Thoracic aorta (tissue), 2 donors: ENCODE results near the gene OCSTAMP. TPM values are rescaled to one million over a fixed set of nuclear protein-coding genes. Genes with fewer than 3 reads are reported as not detected.

Experiments
- ATAC-seq: fragments of 150-250 bp; one replicate; pipeline ENCODE4 v1.8.0; 2017; ENCODE audit warnings: low read depth; ENCODE audit not compliant: insufficient number of reproducible peaks, low FRiP score
- DNase-seq: peaks from one replicate; pipeline ENCODE4 v3.0.0-alpha.2; 2020; ENCODE audit warnings: low spot score
- H3K27ac ChIP-seq, 2 donors: fragments of 200-600 bp; sonication (generic); 1 replicate in 1 of 2; 2 replicates in 1 of 2; pipeline ENCODE4 v1.5.1; 2016; ENCODE audit warnings: mild to moderate bottlenecking in 2 of 2, moderate library complexity in 2 of 2
- H3K27me3 ChIP-seq: fragments of 200-600 bp; sonication (generic); replicated peaks from 2 replicates; pipeline ENCODE4 v1.6.0; 2016; ENCODE audit warnings: mild to moderate bottlenecking; ENCODE audit not compliant: insufficient read depth
- H3K36me3 ChIP-seq: fragments of 200-600 bp; sonication (generic); one replicate; pipeline ENCODE4 v1.5.1; 2016
- H3K4me1 ChIP-seq, 2 donors: fragments of 200-600 bp; sonication (generic); 1 replicate in 1 of 2; 2 replicates in 1 of 2; pipeline versions ENCODE4 v1.5.1 to v1.6.0; 2016; ENCODE audit warnings: low read depth in 2 of 2, mild to moderate bottlenecking in 1 of 2; ENCODE audit not compliant: control insufficient read depth in 1 of 2
- H3K4me3 ChIP-seq: fragments of 200-600 bp; sonication (generic); 2 replicates; pipeline ENCODE4 v1.5.1; 2016; ENCODE audit warnings: mild to moderate bottlenecking
- H3K9me3 ChIP-seq: fragments of 200-600 bp; sonication (generic); 2 replicates; pipeline ENCODE4 v1.5.1; 2016
- CTCF ChIP-seq: fragments of 200-600 bp; sonication (generic); IDR thresholded peaks from one replicate; pipeline ENCODE4 v1.5.1; 2019; ENCODE audit warnings: antibody characterized with exemption
- total RNA-seq, 2 donors: library from RNA; depleted of rRNA; stranded (reverse); fragments of >200 nt; gene quantifications; one replicate each; pipeline versions ENCODE4 v1.1.0 to v1.2.3, GENCODE V29; 2016

The OCSTAMP gene
- total RNA-seq, 2 donors from 2014 or later, result not detected

GRCh38 chr20:46551522-46552381 is 1.3 kb upstream of the OCSTAMP start:
- no peak overlapping the region for H3K4me3 ChIP-seq
- no peaks in the 10 kb centered on the region for H3K27me3 ChIP-seq
- TF ChIP-seq CTCF, result no peak
- ATAC-seq, result no peak
- DNase-seq, result no peak
- no peaks in the 10 kb centered on the region for H3K36me3 ChIP-seq
- no peaks in the 10 kb centered on the region for H3K4me1 ChIP-seq
- H3K9me3 ChIP-seq, result no peaks in the 10 kb centered on the region
- H3K27ac ChIP-seq, result no peak overlapping the region

GRCh38 chr20:46549188-46549972 is 1.1 kb downstream of the OCSTAMP start:
- no peaks in the 10 kb centered on the region for H3K36me3 ChIP-seq
- no peaks in the 10 kb centered on the region for H3K9me3 ChIP-seq
- H3K4me1 ChIP-seq, result no peaks in the 10 kb centered on the region
- TF ChIP-seq CTCF, result no peak
- DNase-seq (no peak), ATAC-seq (no peak)
- H3K27me3 ChIP-seq, result no peaks in the 10 kb centered on the region
- no peak overlapping the region for H3K27ac ChIP-seq
- no peak overlapping the region for H3K4me3 ChIP-seq

- TF ChIP-seq CTCF, result no peak
- no peaks in the 10 kb centered on the region for H3K9me3 ChIP-seq
- H3K27me3 ChIP-seq, result no peaks in the 10 kb centered on the region
- DNase-seq, result no peak
- ATAC-seq, result no peak
- H3K4me3 ChIP-seq, result no peak overlapping the region
- no peaks in the 10 kb centered on the region for H3K36me3 ChIP-seq
- H3K27ac ChIP-seq, result no peak overlapping the region
- no peaks in the 10 kb centered on the region for H3K4me1 ChIP-seq
Observed at GRCh38 chr20:46548688-46549087, 1.8 kb downstream of the OCSTAMP start.

GRCh38 chr20:46547995-46548394 is 2.5 kb downstream of the OCSTAMP start:
- no peak for TF ChIP-seq CTCF
- no peaks in the 10 kb centered on the region for H3K9me3 ChIP-seq
- H3K36me3 ChIP-seq, result no peaks in the 10 kb centered on the region
- no peaks in the 10 kb centered on the region for H3K4me1 ChIP-seq
- no peak overlapping the region for H3K27ac ChIP-seq
- H3K27me3 ChIP-seq, result no peaks in the 10 kb centered on the region
- no peak overlapping the region for H3K4me3 ChIP-seq
- DNase-seq (no peak), ATAC-seq (no peak)

- no peak for ATAC-seq
- TF ChIP-seq CTCF, result no peak
- Histone ChIP-seq H3K4me1 (no peaks in the 10 kb centered on the region), H3K9me3 (no peaks in the 10 kb centered on the region), H3K36me3 (no peaks in the 10 kb centered on the region), H3K4me3 (no peak overlapping the region), H3K27ac (no peak overlapping the region), H3K27me3 (no peaks in the 10 kb centered on the region)
- DNase-seq, result no peak
Observed at GRCh38 chr20:46546936-46547335, 3.5 kb downstream of the OCSTAMP start.
